HCT116 (cell line): Measurements from ENCODE around the gene SMIM11.

Experiments
- CEBPB ChIP-seq: IDR thresholded peaks from 2 replicates; pipeline ENCODE4 v1.6.1; 2012; ENCODE audit warnings: low read depth
- JUND ChIP-seq: IDR thresholded peaks from 2 replicates; pipeline ENCODE4 v1.6.1; 2012
- POLR2A ChIP-seq: IDR thresholded peaks from 2 replicates; pipeline ENCODE4 v1.7.0; 2011; ENCODE audit warnings: borderline replicate concordance; ENCODE audit not compliant: insufficient read depth, insufficient read length; ENCODE audit errors: extremely low read depth
- POLR2AphosphoS5 ChIP-seq: IDR thresholded peaks from 2 replicates; pipeline ENCODE4 v1.6.1; 2011; ENCODE audit warnings: mild to moderate bottlenecking, low read depth, low read length, moderate library complexity
- RAD21 ChIP-seq: IDR thresholded peaks from 2 replicates; pipeline ENCODE4 v1.6.1; 2012; ENCODE audit warnings: low read depth, mild to moderate bottlenecking
- SP1 ChIP-seq: IDR thresholded peaks from 2 replicates; pipeline ENCODE4 v1.6.1; 2012; ENCODE audit warnings: low read depth
- ZNF274 ChIP-seq: fragments of 200-500 bp; sonication (Bioruptor generic); IDR thresholded peaks from 2 replicates; pipeline ENCODE4 v1.6.1; 2014; ENCODE audit warnings: mild to moderate bottlenecking, low read depth, low read length, inconsistent platforms
- TF ChIP-seq, protein P1 (sequence below), 3 experiments: fragments of 200-600 bp in 1 of 3; sonication (generic) in 1 of 3; IDR thresholded peaks in 2 of 3; conservative IDR thresholded peaks in 1 of 3; 2 replicates each; pipeline ENCODE4 v1.5.1; 2012 to 2017; ENCODE audit warnings: low read depth in 2 of 3, low read length in 2 of 3, antibody characterized with exemption in 1 of 3, borderline replicate concordance in 1 of 3, control low read depth in 1 of 3, mild to moderate bottlenecking in 1 of 3, mixed read lengths in 1 of 3, mixed run types in 1 of 3, moderate library complexity in 1 of 3; ENCODE audit not compliant: insufficient read depth in 1 of 3
- TF ChIP-seq, protein P2 (sequence below): IDR thresholded peaks from 2 replicates; pipeline ENCODE4 v1.6.1; 2012
- TF ChIP-seq, protein P3 (sequence below): IDR thresholded peaks from 2 replicates; pipeline ENCODE4 v1.6.1; 2012; ENCODE audit warnings: low read depth
- TF ChIP-seq, protein P4 (sequence below): IDR thresholded peaks from 2 replicates; pipeline ENCODE4 v1.6.1; 2012

DNA sequence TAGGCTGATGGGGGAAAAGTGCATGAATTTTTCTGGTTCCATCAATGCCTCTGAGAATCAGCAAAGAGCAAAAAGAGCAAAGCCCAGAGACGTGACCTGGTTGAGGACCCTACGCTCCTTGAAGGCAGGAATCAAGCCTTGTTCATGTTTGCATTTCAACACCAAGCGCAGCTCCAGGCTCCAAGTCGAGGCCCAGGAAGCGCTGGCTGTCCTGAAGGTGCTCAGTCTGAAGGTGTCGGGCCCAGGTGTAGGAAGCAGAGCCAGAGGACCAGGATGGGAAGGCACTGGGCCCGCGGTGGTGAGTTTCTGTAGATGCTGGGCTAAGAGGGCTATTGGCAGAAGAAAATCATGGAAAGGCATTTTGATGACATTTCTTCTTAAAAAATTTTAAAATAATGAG, 37.1 kb upstream of the SMIM11 start:
- TF ChIP-seq JUND (no peak), POLR2AphosphoS5 (no peak), ZNF274 (no peak), SP1 (no peak), POLR2A (no peak), CEBPB (no peak), RAD21 (no peak)
- TF ChIP-seq, protein P1, sequence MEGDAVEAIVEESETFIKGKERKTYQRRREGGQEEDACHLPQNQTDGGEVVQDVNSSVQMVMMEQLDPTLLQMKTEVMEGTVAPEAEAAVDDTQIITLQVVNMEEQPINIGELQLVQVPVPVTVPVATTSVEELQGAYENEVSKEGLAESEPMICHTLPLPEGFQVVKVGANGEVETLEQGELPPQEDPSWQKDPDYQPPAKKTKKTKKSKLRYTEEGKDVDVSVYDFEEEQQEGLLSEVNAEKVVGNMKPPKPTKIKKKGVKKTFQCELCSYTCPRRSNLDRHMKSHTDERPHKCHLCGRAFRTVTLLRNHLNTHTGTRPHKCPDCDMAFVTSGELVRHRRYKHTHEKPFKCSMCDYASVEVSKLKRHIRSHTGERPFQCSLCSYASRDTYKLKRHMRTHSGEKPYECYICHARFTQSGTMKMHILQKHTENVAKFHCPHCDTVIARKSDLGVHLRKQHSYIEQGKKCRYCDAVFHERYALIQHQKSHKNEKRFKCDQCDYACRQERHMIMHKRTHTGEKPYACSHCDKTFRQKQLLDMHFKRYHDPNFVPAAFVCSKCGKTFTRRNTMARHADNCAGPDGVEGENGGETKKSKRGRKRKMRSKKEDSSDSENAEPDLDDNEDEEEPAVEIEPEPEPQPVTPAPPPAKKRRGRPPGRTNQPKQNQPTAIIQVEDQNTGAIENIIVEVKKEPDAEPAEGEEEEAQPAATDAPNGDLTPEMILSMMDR (IDR thresholded peaks at IDR 0.05 in 2 of 3, conservative IDR thresholded peaks at IDR 0.05 in 1 of 3; ENCODE audit: borderline replicate concordance in 1 of 3, insufficient read depth in 1 of 3, low read depth in 2 of 3, low read length in 2 of 3) = no peak
- TF ChIP-seq, protein P2, sequence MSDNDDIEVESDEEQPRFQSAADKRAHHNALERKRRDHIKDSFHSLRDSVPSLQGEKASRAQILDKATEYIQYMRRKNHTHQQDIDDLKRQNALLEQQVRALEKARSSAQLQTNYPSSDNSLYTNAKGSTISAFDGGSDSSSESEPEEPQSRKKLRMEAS = no peak
- TF ChIP-seq, protein P3, sequence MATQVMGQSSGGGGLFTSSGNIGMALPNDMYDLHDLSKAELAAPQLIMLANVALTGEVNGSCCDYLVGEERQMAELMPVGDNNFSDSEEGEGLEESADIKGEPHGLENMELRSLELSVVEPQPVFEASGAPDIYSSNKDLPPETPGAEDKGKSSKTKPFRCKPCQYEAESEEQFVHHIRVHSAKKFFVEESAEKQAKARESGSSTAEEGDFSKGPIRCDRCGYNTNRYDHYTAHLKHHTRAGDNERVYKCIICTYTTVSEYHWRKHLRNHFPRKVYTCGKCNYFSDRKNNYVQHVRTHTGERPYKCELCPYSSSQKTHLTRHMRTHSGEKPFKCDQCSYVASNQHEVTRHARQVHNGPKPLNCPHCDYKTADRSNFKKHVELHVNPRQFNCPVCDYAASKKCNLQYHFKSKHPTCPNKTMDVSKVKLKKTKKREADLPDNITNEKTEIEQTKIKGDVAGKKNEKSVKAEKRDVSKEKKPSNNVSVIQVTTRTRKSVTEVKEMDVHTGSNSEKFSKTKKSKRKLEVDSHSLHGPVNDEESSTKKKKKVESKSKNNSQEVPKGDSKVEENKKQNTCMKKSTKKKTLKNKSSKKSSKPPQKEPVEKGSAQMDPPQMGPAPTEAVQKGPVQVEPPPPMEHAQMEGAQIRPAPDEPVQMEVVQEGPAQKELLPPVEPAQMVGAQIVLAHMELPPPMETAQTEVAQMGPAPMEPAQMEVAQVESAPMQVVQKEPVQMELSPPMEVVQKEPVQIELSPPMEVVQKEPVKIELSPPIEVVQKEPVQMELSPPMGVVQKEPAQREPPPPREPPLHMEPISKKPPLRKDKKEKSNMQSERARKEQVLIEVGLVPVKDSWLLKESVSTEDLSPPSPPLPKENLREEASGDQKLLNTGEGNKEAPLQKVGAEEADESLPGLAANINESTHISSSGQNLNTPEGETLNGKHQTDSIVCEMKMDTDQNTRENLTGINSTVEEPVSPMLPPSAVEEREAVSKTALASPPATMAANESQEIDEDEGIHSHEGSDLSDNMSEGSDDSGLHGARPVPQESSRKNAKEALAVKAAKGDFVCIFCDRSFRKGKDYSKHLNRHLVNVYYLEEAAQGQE = no peak
- TF ChIP-seq, protein P4, sequence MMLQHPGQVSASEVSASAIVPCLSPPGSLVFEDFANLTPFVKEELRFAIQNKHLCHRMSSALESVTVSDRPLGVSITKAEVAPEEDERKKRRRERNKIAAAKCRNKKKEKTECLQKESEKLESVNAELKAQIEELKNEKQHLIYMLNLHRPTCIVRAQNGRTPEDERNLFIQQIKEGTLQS = no peak
